K562 (cell line): ENCODE data around the gene REX1BD. TPM values are rescaled to one million over a fixed set of nuclear protein-coding genes. Genes with fewer than 3 reads are reported as not detected.

Experiments
- ATF1 ChIP-seq, 2 experiments: fragments of 450-650 bp in 1 of 2; IDR thresholded peaks; 2 replicates each; pipeline ENCODE4 v1.6.1; 2016; ENCODE audit warnings: missing compliant biosample characterization in 1 of 2, missing genetic modification characterization in 1 of 2
- CREB1 ChIP-seq, 2 experiments: sonication (generic) in 1 of 2; formaldehyde crosslinking in 1 of 2; IDR thresholded peaks; 2 replicates each; pipeline versions ENCODE4 v1.6.1 to v1.8.0; 2012 to 2022; ENCODE audit warnings: inconsistent platforms in 1 of 2, mild to moderate bottlenecking in 1 of 2, missing genetic modification reagents in 1 of 2, moderate library complexity in 1 of 2
- CREM ChIP-seq: IDR thresholded peaks from 2 replicates; pipeline ENCODE4 v1.6.1; 2014; ENCODE audit warnings: antibody characterized with exemption, low read depth
- CXXC5 ChIP-seq: fragments of 250-450 bp; sonication (Bioruptor Pico); IDR thresholded peaks from 2 replicates; pipeline ENCODE4 v1.8.0; 2022; ENCODE audit warnings: inconsistent platforms, mild to moderate bottlenecking, moderate library complexity
- HDAC1 ChIP-seq, 2 experiments: fragments of 450-650 bp; IDR thresholded peaks; 2 replicates each; pipeline ENCODE4 v1.6.1; 2016 to 2017; ENCODE audit warnings: inconsistent platforms in 1 of 2, mild to moderate bottlenecking in 1 of 2, moderate library complexity in 1 of 2
- HDAC6 ChIP-seq: IDR thresholded peaks from 2 replicates; pipeline ENCODE4 v1.6.1; 2012; ENCODE audit warnings: low read depth, mild to moderate bottlenecking, control low read depth, inconsistent platforms, low read length, moderate library complexity
- HNRNPH1 ChIP-seq: fragments of 200-400 bp; formaldehyde crosslinking; optimal IDR thresholded peaks from 2 replicates; pipeline ENCODE3; 2017; ENCODE audit warnings: low read depth, mild to moderate bottlenecking, low read length, moderate library complexity
- MAZ ChIP-seq, 2 experiments: fragments of 450-650 bp in 1 of 2; sonication (generic) in 1 of 2; formaldehyde crosslinking; IDR thresholded peaks in 1 of 2; conservative IDR thresholded peaks in 1 of 2; 2 replicates each; pipeline versions ENCODE4 v1.4.0 to v1.5.0; 2020; ENCODE audit warnings: mild to moderate bottlenecking in 1 of 2, missing genetic modification reagents in 1 of 2
- MTA1 ChIP-seq: fragments of 450-650 bp; IDR thresholded peaks from 2 replicates; pipeline ENCODE4 v1.6.1; 2017; ENCODE audit warnings: borderline replicate concordance
- PHF20 ChIP-seq: fragments of 450-650 bp; IDR thresholded peaks from 2 replicates; pipeline ENCODE4 v1.6.1; 2018; ENCODE audit not compliant: partially characterized antibody
- PML ChIP-seq: IDR thresholded peaks from 2 replicates; pipeline ENCODE4 v1.6.1; 2012; ENCODE audit warnings: low read length, inconsistent platforms
- SUPT5H ChIP-seq: fragments of 450-650 bp; IDR thresholded peaks from 2 replicates; pipeline ENCODE4 v1.6.1; 2016
- ZNF140 ChIP-seq: fragments of 250-450 bp; sonication (Bioruptor Pico); IDR thresholded peaks from 2 replicates; pipeline ENCODE4 v1.8.0; 2021; ENCODE audit warnings: moderate library complexity, mild to moderate bottlenecking, inconsistent platforms
- ZNF165 ChIP-seq: fragments of 250-450 bp; sonication (Bioruptor Pico); IDR thresholded peaks from 2 replicates; pipeline ENCODE4 v1.4.0; 2020; ENCODE audit warnings: borderline replicate concordance
- ZNF384 ChIP-seq: IDR thresholded peaks from 2 replicates; pipeline ENCODE4 v1.6.1; 2012; ENCODE audit warnings: low read depth, low read length, improper control_type of control experiment
- ZNF408 ChIP-seq: fragments of 250-450 bp; sonication (Bioruptor Pico); IDR thresholded peaks from 2 replicates; pipeline ENCODE4 v1.4.0; 2020; ENCODE audit warnings: low read depth, mild to moderate bottlenecking, moderate library complexity
- ZNF431 ChIP-seq: sonication (generic); formaldehyde crosslinking; IDR thresholded peaks from 2 replicates; pipeline ENCODE4 v1.8.0; 2022; ENCODE audit warnings: mild to moderate bottlenecking, missing genetic modification reagents
- ZNF644 ChIP-seq: fragments of 200-800 bp; sonication (Bioruptor generic); IDR thresholded peaks from 2 replicates; pipeline ENCODE4 v1.6.1; 2016; ENCODE audit warnings: low read depth, missing genetic modification characterization, missing compliant biosample characterization
- polyA plus RNA-seq, 8 experiments: library from polyadenylated mRNA; depleted of rRNA in 4 of 8; stranded (reverse) in 5 of 8; unstranded in 3 of 8; fragments of >200 nt; fragmentation: Nextera tagmentation in 2 of 8; fragmentation: Illumina TruSeq in 1 of 8; extraction: Ambion mirVana in 2 of 8; extraction: Trizol in 1 of 8; gene quantifications; 2 replicates each; pipeline versions ENCODE4 v1.2.1 to v1.2.3, GENCODE V29; 2011 to 2014; ENCODE audit warnings: inconsistent platforms in 1 of 8, missing spikeins in 1 of 8
- total RNA-seq, 7 experiments: library from RNA; depleted of rRNA in 6 of 7; stranded (reverse); fragments of >200 nt in 6 of 7; fragmentation: Illumina TruSeq in 2 of 7; extraction: Trizol in 2 of 7; gene quantifications; 2 replicates each; pipeline versions ENCODE4 v1.2.1 to v1.2.3, GENCODE V29; 2011 to 2021; ENCODE audit warnings: low replicate concordance in 1 of 7
- TF ChIP-seq, protein P1 (sequence below), 2 experiments: fragments of 200-800 bp in 1 of 2; sonication (Bioruptor generic) in 1 of 2; sonication (generic) in 1 of 2; formaldehyde crosslinking in 1 of 2; IDR thresholded peaks in 1 of 2; conservative IDR thresholded peaks in 1 of 2; 2 replicates each; pipeline versions ENCODE4 v1.5.0 to v1.6.1; 2016 to 2020; ENCODE audit warnings: missing compliant biosample characterization in 1 of 2, missing genetic modification characterization in 1 of 2, missing genetic modification reagents in 1 of 2
- TF ChIP-seq, protein P2 (sequence below): fragments of 200-800 bp; sonication (Bioruptor generic); IDR thresholded peaks from 2 replicates; pipeline ENCODE4 v1.6.1; 2016; ENCODE audit warnings: missing genetic modification characterization, missing compliant biosample characterization

Gene REX1BD
- total and polyA plus RNA-seq, 9 of the 15 experiments (the other 6 are each of a cell fraction or from before 2014, with no cell fraction given), result 1.9 to 136 (median 13.8) TPM

DNA sequence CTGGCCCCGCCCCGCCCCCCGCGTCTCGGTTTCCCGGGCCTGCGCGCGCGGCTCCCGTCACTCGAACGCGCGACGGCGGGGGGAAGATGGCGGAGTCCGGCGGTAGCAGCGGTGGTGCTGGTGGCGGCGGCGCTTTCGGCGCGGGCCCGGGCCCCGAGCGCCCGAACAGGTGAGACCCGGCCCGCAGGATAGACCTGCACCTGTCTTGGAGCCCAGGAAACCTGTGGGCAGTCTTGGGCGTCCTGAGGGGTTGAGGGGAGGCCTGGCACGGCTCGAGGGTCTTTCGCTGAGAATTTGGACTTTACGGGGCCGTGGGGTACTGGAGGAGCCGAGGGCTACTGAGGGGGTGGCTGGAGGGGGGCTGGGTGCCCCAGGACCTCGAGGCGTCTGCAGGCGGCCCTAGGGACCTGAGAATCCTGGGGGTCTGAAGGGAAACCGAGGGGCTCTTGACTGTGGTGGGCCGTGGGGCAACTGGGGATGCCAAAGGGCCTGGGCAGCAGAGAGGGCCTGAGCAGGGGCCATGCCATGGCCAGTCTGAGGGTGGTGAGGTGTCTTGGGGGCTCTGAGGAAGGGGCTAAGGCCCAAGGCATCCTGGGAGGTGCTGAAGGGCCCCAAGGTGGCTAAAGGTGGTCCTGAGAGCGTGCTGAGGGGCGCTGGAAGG is 48.5 kb downstream of the REX1BD start, which contains the start of gene KLHL26 (continued):
- TF ChIP-seq CXXC5 (CRISPR knock-in tag) (peak; percentile 49), PHF20 (peak; percentile 95), ZNF431 (no peak), PML (0 out of 2 replicates have a peak, but pooled peaks have one; percentile 47), MAZ (CRISPR knock-in tag; conservative IDR thresholded peaks at IDR 0.05 in 1 of 2, IDR thresholded peaks at IDR 0.05 in 1 of 2) (peak; percentile 31 to 32; a peak in 2 of 4 replicates), HDAC6 (no peak), HNRNPH1 (no peak), ZNF165 (CRISPR knock-in tag) (no peak), MTA1 (peak; percentile 91), CREM (peak; percentile 96), ATF1 (CRISPR knock-in tag; IDR thresholded peaks at IDR 0.05) (peak; percentile 86), ATF1 (tag; IDR thresholded peaks at IDR 0.05) (peak; percentile 82), ZNF408 (CRISPR knock-in tag) (no peak), CREB1 (IDR thresholded peaks at IDR 0.05) (peak; percentile 93), CREB1 (CRISPR knock-in tag; IDR thresholded peaks at IDR 0.05) (peak; percentile 90), HDAC1 (IDR thresholded peaks at IDR 0.05) (peak in 1 of 2 experiments; percentile 37; a peak in 2 of 4 replicates), ZNF384 (no peak), ZNF140 (no peak), ZNF644 (tag) (no peak), SUPT5H (peak; percentile 70)
- TF ChIP-seq, protein P1, sequence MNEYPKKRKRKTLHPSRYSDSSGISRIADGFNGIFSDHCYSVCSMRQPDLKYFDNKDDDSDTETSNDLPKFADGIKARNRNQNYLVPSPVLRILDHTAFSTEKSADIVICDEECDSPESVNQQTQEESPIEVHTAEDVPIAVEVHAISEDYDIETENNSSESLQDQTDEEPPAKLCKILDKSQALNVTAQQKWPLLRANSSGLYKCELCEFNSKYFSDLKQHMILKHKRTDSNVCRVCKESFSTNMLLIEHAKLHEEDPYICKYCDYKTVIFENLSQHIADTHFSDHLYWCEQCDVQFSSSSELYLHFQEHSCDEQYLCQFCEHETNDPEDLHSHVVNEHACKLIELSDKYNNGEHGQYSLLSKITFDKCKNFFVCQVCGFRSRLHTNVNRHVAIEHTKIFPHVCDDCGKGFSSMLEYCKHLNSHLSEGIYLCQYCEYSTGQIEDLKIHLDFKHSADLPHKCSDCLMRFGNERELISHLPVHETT (CRISPR knock-in tag; conservative IDR thresholded peaks at IDR 0.05 in 1 of 2, IDR thresholded peaks at IDR 0.05 in 1 of 2), result peak in 1 of 2 experiments; percentile 54; a peak in 1 of 4 replicates
- TF ChIP-seq, protein P2, sequence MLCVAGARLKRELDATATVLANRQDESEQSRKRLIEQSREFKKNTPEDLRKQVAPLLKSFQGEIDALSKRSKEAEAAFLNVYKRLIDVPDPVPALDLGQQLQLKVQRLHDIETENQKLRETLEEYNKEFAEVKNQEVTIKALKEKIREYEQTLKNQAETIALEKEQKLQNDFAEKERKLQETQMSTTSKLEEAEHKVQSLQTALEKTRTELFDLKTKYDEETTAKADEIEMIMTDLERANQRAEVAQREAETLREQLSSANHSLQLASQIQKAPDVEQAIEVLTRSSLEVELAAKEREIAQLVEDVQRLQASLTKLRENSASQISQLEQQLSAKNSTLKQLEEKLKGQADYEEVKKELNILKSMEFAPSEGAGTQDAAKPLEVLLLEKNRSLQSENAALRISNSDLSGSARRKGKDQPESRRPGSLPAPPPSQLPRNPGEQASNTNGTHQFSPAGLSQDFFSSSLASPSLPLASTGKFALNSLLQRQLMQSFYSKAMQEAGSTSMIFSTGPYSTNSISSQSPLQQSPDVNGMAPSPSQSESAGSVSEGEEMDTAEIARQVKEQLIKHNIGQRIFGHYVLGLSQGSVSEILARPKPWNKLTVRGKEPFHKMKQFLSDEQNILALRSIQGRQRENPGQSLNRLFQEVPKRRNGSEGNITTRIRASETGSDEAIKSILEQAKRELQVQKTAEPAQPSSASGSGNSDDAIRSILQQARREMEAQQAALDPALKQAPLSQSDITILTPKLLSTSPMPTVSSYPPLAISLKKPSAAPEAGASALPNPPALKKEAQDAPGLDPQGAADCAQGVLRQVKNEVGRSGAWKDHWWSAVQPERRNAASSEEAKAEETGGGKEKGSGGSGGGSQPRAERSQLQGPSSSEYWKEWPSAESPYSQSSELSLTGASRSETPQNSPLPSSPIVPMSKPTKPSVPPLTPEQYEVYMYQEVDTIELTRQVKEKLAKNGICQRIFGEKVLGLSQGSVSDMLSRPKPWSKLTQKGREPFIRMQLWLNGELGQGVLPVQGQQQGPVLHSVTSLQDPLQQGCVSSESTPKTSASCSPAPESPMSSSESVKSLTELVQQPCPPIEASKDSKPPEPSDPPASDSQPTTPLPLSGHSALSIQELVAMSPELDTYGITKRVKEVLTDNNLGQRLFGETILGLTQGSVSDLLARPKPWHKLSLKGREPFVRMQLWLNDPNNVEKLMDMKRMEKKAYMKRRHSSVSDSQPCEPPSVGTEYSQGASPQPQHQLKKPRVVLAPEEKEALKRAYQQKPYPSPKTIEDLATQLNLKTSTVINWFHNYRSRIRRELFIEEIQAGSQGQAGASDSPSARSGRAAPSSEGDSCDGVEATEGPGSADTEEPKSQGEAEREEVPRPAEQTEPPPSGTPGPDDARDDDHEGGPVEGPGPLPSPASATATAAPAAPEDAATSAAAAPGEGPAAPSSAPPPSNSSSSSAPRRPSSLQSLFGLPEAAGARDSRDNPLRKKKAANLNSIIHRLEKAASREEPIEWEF (CRISPR knock-in tag), result no peak
